B cell (primary cell): Measurements from ENCODE around the gene HDAC9. TPM values are rescaled to one million over a fixed set of nuclear protein-coding genes. Genes with fewer than 3 reads are reported as not detected.

ENCODE experiments used
- ATAC-seq: fragments of 200-7000 bp; cut with Tn5 transposase; one replicate; pipeline ENCODE4 v1.10.0; 2021; ENCODE audit warnings: low read depth, mild to moderate bottlenecking, moderate number of reproducible peaks, moderate library complexity
- CTCF ChIA-PET: fragments of 350-600 bp; sonication (Branson Sonifier 250); formaldehyde crosslinking; loops from one replicate; lab custom pipeline; 2021; ENCODE audit warnings: antibody characterized with exemption, inconsistent platforms; lab: Charles Lee
- POLR2A ChIA-PET: fragments of 350-600 bp; sonication (Branson Sonifier 250); formaldehyde crosslinking; loops from one replicate; lab custom pipeline; 2021; ENCODE audit warnings: antibody characterized with exemption; lab: Charles Lee
- DNase-seq: peaks from one replicate; pipeline ENCODE4 v3.0.0; 2013
- H2AFZ ChIP-seq: 2 replicates; pipeline ENCODE4 v1.6.1; 2012; ENCODE audit warnings: mild to moderate bottlenecking, low read depth, low read length; ENCODE audit not compliant: insufficient read depth, poor library complexity, severe bottlenecking
- H3K27ac ChIP-seq, 2 donors: 1 replicate in 1 of 2; 2 replicates in 1 of 2; pipeline ENCODE4 v1.5.1; 2012 to 2013; ENCODE audit warnings: low read length in 2 of 2, mild to moderate bottlenecking in 2 of 2, moderate library complexity in 1 of 2
- H3K27me3 ChIP-seq, 4 experiments: fragments of 200-600 bp in 1 of 4; sonication (generic) in 1 of 4; replicated peaks in 1 of 4; 1 replicate in 2 of 4; 2 replicates in 2 of 4; pipeline versions ENCODE4 v1.6.1 to v1.7.0; 2013 to 2016; ENCODE audit warnings: low read length in 3 of 4, mild to moderate bottlenecking in 2 of 4, mixed read lengths in 1 of 4, moderate library complexity in 1 of 4; ENCODE audit not compliant: insufficient read depth in 4 of 4, control insufficient read depth in 3 of 4; ENCODE audit errors: control extremely low read depth in 1 of 4
- H3K36me3 ChIP-seq, 2 experiments: replicated peaks in 1 of 2; 1 replicate in 1 of 2; 2 replicates in 1 of 2; pipeline versions ENCODE4 v1.6.1 to v1.7.1; 2013; ENCODE audit warnings: low read length in 1 of 2; ENCODE audit not compliant: insufficient read depth in 2 of 2, control insufficient read depth in 1 of 2; ENCODE audit errors: control extremely low read depth in 1 of 2, extremely low read depth in 1 of 2
- H3K4me1 ChIP-seq, 2 donors: fragments of 200-600 bp in 1 of 2; sonication (generic) in 1 of 2; 1 replicate in 1 of 2; 2 replicates in 1 of 2; pipeline versions ENCODE4 v1.5.1 to v1.6.1; 2013 to 2017; ENCODE audit warnings: low read length in 2 of 2; ENCODE audit not compliant: control insufficient read depth in 2 of 2, insufficient read depth in 2 of 2
- H3K4me2 ChIP-seq: replicated peaks from 2 replicates; pipeline ENCODE3; 2012; ENCODE audit warnings: mild to moderate bottlenecking, low read depth, low read length; ENCODE audit not compliant: poor library complexity, severe bottlenecking
- H3K4me3 ChIP-seq, 5 experiments: fragments of 200-600 bp in 1 of 5; sonication (generic) in 1 of 5; 1 replicate in 3 of 5; 2 replicates in 2 of 5; pipeline versions ENCODE4 v1.5.1 to v1.7.0; 2011 to 2016; ENCODE audit warnings: low read length in 4 of 5, mild to moderate bottlenecking in 4 of 5, low read depth in 2 of 5, control low read depth in 1 of 5, moderate library complexity in 1 of 5; ENCODE audit not compliant: insufficient read depth in 1 of 5; ENCODE audit errors: control extremely low read depth in 1 of 5, extremely low read depth in 1 of 5
- H3K79me2 ChIP-seq: fragments of 200-600 bp; sonication (generic); one replicate; pipeline ENCODE4 v1.6.0; 2016; ENCODE audit warnings: low read length; ENCODE audit not compliant: control insufficient read depth, insufficient read depth
- H3K9ac ChIP-seq: fragments of 200-600 bp; sonication (generic); 2 replicates; pipeline ENCODE4 v1.6.1; 2017; ENCODE audit warnings: mild to moderate bottlenecking, low read length, moderate library complexity
- H3K9me3 ChIP-seq, 3 donors: one replicate each; pipeline versions ENCODE4 v1.6.1 to v1.7.1; 2013; ENCODE audit warnings: low read length in 2 of 3; ENCODE audit not compliant: control insufficient read depth in 2 of 3, insufficient read depth in 1 of 3; ENCODE audit errors: control extremely low read depth in 1 of 3
- H4K20me1 ChIP-seq: 2 replicates; pipeline ENCODE4 v1.6.0; 2012; ENCODE audit warnings: mild to moderate bottlenecking, low read length; ENCODE audit not compliant: insufficient read depth, control insufficient read depth, poor library complexity, severe bottlenecking
- H3K27ac Mint-ChIP-seq: one replicate; pipeline ENCODE4 v1.8.0; 2021; ENCODE audit warnings: mixed read lengths
- H3K27me3 Mint-ChIP-seq: one replicate; pipeline ENCODE4 v1.8.0; 2021; ENCODE audit warnings: mixed read lengths
- H3K4me1 Mint-ChIP-seq: one replicate; pipeline ENCODE4 v1.8.0; 2021; ENCODE audit warnings: mixed read lengths
- H3K4me3 Mint-ChIP-seq: one replicate; pipeline ENCODE4 v1.8.0; 2021; ENCODE audit warnings: mixed read lengths
- H3K9me3 Mint-ChIP-seq: one replicate; pipeline ENCODE4 v1.8.0; 2022; ENCODE audit warnings: mixed read lengths; ENCODE audit not compliant: insufficient read depth
- CTCF ChIP-seq: fragments of 200-600 bp; IDR thresholded peaks from one replicate; pipeline ENCODE4 v1.8.0; 2022; ENCODE audit warnings: antibody characterized with exemption, mild to moderate bottlenecking
- EZH2 ChIP-seq: IDR thresholded peaks from 2 replicates; pipeline ENCODE4 v1.6.1; 2012; ENCODE audit warnings: borderline replicate concordance, low read depth, mild to moderate bottlenecking, moderate library complexity, low read length; ENCODE audit not compliant: insufficient read depth, poor library complexity, severe bottlenecking
- WGBS: methylation state at CpG from one replicate; pipeline ENCODE4 v1.1.5; 2013; ENCODE audit warnings: missing lambda C conversion rate; ENCODE audit not compliant: insufficient coverage; 5-methylcytosine and 5-hydroxymethylcytosine counted together
- intact Hi-C: fragments of 100-400 bp; cut with micrococcal nuclease; formaldehyde crosslinking; loops from one replicate; pipeline ENCODE4 v1.10.0; 2022
- polyA plus RNA-seq: library from polyadenylated mRNA; depleted of rRNA; stranded (reverse); fragments of >200 nt; gene quantifications from 2 replicates; pipeline ENCODE4 v1.2.3, GENCODE V29; 2012
- total RNA-seq, 2 donors: library from RNA; stranded (reverse); fragments of 120-200 nt in 1 of 2; gene quantifications; 1 replicate in 1 of 2; 2 replicates in 1 of 2; pipeline versions ENCODE4 v1.2.3 to v1.2.4, GENCODE V29; 2013 to 2022

HDAC9 gene
- total and polyA plus RNA-seq, 2 donors (not counting 1 experiment from before 2014, with no cell fraction given) = 49.1 to 64.8 TPM

GRCh38 chr7:19024261-19024660 is 528.7 kb downstream of the HDAC9 start:
- WGBS = 81% methylated on average over 2 of the region's 4 CpGs

GRCh38 chr7:19026888-19027287 is 531.3 kb downstream of the HDAC9 start:
- no peaks in the 10 kb centered on the region for H3K9me3 ChIP-seq
- POLR2A ChIA-PET = no interaction called here
- no peaks in the 10 kb centered on the region for H3K36me3 ChIP-seq
- TF ChIP-seq CTCF = no peak
- no peak for TF ChIP-seq EZH2
- no peak overlapping the region for H3K27ac ChIP-seq
- H4K20me1 ChIP-seq = no peaks in the 10 kb centered on the region
- H3K4me3 ChIP-seq = no peak overlapping the region
- CTCF ChIA-PET = interaction anchor here (0.6 kb wide), 1 partner anchor 8 kb away, joined by 3 read pairs; no protein-coding TSS in a partner anchor
- H3K4me1 ChIP-seq = no peaks in the 10 kb centered on the region
- H3K9ac ChIP-seq = no peak overlapping the region
- no CpG with 5 or more reads among the region's 1 CpG for WGBS
- no peak for DNase-seq
- H3K4me3 Mint-ChIP-seq = no peak overlapping the region
- no peaks in the 10 kb centered on the region for H3K79me2 ChIP-seq
- H3K4me1 Mint-ChIP-seq = no peaks in the 10 kb centered on the region
- no peaks in the 10 kb centered on the region for H3K27me3 ChIP-seq
- no peak overlapping the region for H2AFZ ChIP-seq
- no peak overlapping the region for H3K27ac Mint-ChIP-seq
- H3K27me3 Mint-ChIP-seq = no peaks in the 10 kb centered on the region
- intact Hi-C loops = no loop called here
- H3K4me2 ChIP-seq = no peak overlapping the region
- no peaks in the 10 kb centered on the region for H3K9me3 Mint-ChIP-seq
- ATAC-seq = no peak

More at GRCh38 chr7:19024261-19024660, 528.7 kb downstream of the HDAC9 start:
- Mint-ChIP-seq H3K4me1 (no peaks in the 10 kb centered on the region), H3K27me3 (no peaks in the 10 kb centered on the region), H3K27ac (no peak overlapping the region), H3K4me3 (no peak overlapping the region), H3K9me3 (no peaks in the 10 kb centered on the region)
- DNase-seq (no peak), ATAC-seq (no peak)
- Histone ChIP-seq H3K4me2 (no peak overlapping the region), H3K4me1 (no peaks in the 10 kb centered on the region), H3K9me3 (no peaks in the 10 kb centered on the region), H4K20me1 (no peaks in the 10 kb centered on the region), H2AFZ (no peak overlapping the region), H3K27ac (no peak overlapping the region), H3K4me3 (no peak overlapping the region), H3K36me3 (no peaks in the 10 kb centered on the region), H3K79me2 (no peaks in the 10 kb centered on the region), H3K9ac (no peak overlapping the region), H3K27me3 (no peaks in the 10 kb centered on the region)
- intact Hi-C loops = no loop called here
- TF ChIP-seq CTCF = no peak
- no peak for TF ChIP-seq EZH2
- POLR2A ChIA-PET = no interaction called here
- CTCF ChIA-PET = no interaction called here
